Activated naive CD4-positive, alpha-beta T cell treated with anti-CD3 and anti-CD28 coated beads, Interleukin-2, amount 50 U/mL, for 24 hours (primary cell): ENCODE results near the gene RNF169.
"Not testable (repeated sequence)": the region's sequence is repeated elsewhere in the genome, so short reads cannot be mapped to it uniquely, and the experiment has no call there.

Experiments
- H3K27ac Mint-ChIP-seq: one replicate; pipeline ENCODE4 v1.8.0; 2021; ENCODE audit warnings: mild to moderate bottlenecking, mixed read lengths
- H3K27me3 Mint-ChIP-seq: one replicate; pipeline ENCODE4 v1.8.0; 2021; ENCODE audit warnings: mixed read lengths
- H3K36me3 Mint-ChIP-seq: one replicate; pipeline ENCODE4 v1.8.0; 2021; ENCODE audit warnings: mixed read lengths
- H3K4me1 Mint-ChIP-seq: one replicate; pipeline ENCODE4 v1.8.0; 2021; ENCODE audit warnings: mixed read lengths
- H3K4me3 Mint-ChIP-seq: one replicate; pipeline ENCODE4 v1.8.0; 2021; ENCODE audit warnings: mild to moderate bottlenecking, mixed read lengths
- H3K9me3 Mint-ChIP-seq: one replicate; pipeline ENCODE4 v1.8.0; 2021; ENCODE audit warnings: mixed read lengths

RNF169 gene

DNA sequence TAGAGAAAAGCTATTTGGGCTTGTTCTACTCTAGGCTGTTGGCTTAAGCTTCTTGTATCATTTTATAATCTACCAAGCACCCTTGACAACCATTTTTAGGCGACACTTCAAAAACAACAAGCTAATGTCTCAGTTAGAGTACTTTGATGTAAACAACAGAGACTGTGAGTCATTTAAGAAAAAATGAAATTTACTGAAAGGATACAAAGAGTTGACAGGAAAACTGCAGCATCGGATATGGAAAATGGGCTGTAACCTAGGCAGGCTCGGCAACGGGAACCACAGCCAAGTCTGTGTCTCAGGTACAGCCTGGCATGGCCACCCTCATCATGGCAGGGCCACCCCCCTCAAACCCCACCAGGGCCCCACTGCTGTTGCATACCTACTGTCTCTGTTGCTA is 4.4 kb upstream of the RNF169 start:
- Mint-ChIP-seq H3K9me3 (no peaks in the 10 kb centered on the region), H3K27ac (no peak overlapping the region), H3K36me3 (no peaks in the 10 kb centered on the region), H3K4me3 (no peak overlapping the region), H3K27me3 (no peaks in the 10 kb centered on the region), H3K4me1 (peaks cover 27% of the 10 kb centered on the region)

DNA sequence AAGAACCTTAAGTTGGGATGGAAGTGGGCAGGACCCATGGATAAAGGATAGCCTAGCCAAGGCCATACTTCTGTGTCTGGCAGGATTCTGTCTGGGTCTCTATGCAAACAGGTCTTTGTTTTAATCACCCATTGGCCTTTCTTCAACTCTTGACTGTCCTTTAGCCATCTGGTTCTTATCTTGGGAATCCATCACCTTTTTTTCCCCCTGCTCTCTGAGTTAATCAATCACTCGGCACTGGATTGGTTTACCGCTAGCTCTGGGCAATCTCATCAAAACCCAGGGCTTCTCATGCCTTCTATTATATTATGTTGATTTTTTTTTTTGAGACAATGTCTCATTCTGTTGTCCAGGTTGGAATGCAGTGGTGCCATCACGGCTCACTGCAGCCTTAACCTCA is 1.8 kb upstream of the RNF169 start:
- Mint-ChIP-seq H3K36me3 (no peaks in the 10 kb centered on the region), H3K4me3 (no peak overlapping the region), H3K27me3 (no peaks in the 10 kb centered on the region), H3K27ac (no peak overlapping the region), H3K4me1 (peaks cover 42% of the 10 kb centered on the region), H3K9me3 (no peaks in the 10 kb centered on the region)

GRCh38 chr11:74749127-74749964 is 697 bp downstream of the RNF169 start:
- Mint-ChIP-seq H3K4me3 (peak overlapping the region; percentile 93), H3K27me3 (no peaks in the 10 kb centered on the region), H3K9me3 (no peaks in the 10 kb centered on the region), H3K36me3 (peaks cover 1% of the 10 kb centered on the region), H3K27ac (peak overlapping the region; percentile 91), H3K4me1 (peaks cover 51% of the 10 kb centered on the region)

GRCh38 chr11:74749965-74750296 is 1.3 kb downstream of the RNF169 start:
- Mint-ChIP-seq H3K27ac (peak overlapping the region; percentile 91), H3K36me3 (peaks cover 1% of the 10 kb centered on the region), H3K4me3 (peak overlapping the region; percentile 93), H3K27me3 (no peaks in the 10 kb centered on the region), H3K4me1 (peaks cover 57% of the 10 kb centered on the region), H3K9me3 (no peaks in the 10 kb centered on the region)

DNA sequence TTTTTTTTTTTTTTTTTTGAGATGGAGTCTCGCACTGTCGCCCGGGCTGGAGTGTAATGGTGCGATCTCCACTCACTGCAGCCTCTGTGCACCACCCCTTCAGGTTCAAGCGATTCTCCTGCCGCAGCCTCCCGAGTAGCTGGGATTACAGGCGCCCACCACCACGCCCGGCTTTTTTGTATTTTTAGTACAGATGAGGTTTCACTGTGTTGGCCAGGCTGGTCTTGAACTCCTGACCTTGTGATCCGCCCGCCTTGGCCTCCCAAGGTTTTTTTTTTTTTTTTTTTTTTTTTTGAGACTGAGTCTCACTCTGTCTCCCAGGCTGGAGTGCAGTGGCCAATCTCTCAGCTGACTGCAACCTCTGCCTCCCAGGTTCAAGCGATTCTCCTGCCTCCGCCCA is 1.9 kb downstream of the RNF169 start:
- H3K4me1 Mint-ChIP-seq: peaks cover 63% of the 10 kb centered on the region
- H3K27me3 Mint-ChIP-seq, H3K36me3 Mint-ChIP-seq, H3K9me3 Mint-ChIP-seq, H3K27ac Mint-ChIP-seq: not testable (repeated sequence)
- peak overlapping the region; percentile 93 for H3K4me3 Mint-ChIP-seq

GRCh38 chr11:74751303-74751702 is 2.7 kb downstream of the RNF169 start:
- peaks cover 66% of the 10 kb centered on the region for H3K4me1 Mint-ChIP-seq
- H3K36me3 Mint-ChIP-seq: peaks cover 1% of the 10 kb centered on the region
- H3K4me3 Mint-ChIP-seq: peak overlapping the region; percentile 45
- no peak overlapping the region for H3K27ac Mint-ChIP-seq
- no peaks in the 10 kb centered on the region for H3K9me3 Mint-ChIP-seq
- no peaks in the 10 kb centered on the region for H3K27me3 Mint-ChIP-seq

DNA sequence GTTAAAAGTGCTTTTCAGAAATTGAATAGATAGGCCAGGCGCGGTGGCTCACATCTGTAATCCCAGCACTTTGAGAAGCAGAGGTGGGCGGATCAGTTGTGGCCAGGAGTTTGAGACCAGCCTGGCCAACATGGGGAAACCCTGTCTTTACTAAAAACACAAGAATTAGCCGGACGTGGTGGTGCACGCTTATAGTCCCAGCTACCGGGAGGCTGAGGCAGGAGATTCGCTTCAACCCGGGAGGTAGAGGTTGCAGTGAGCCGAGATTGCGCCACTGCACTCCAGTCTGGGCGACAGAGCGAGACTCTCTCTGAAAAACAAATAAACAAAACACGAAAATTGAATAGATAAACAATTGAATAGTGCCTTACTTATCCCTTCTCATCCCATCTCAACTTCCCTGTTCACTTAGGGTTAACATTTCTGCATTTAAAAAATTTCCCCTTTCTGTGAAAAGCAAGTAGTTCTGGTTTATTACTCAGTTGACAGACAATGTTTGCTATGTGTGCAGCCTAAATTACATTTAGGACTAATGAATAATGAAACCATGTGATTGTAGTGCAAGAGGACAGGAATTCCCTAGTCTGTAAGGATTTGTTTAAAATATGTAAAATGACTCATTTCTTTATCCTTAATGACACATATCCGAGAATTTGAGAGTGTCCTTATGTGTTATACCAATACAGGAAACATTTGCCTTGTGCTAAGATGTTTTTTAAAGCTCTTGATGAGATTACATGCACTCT is 6.0 kb downstream of the RNF169 start:
- H3K4me1 Mint-ChIP-seq: peaks cover 42% of the 10 kb centered on the region

GRCh38 chr11:74755395-74755995 is 6.8 kb downstream of the RNF169 start:
- Mint-ChIP-seq H3K36me3 (peaks cover 5% of the 10 kb centered on the region), H3K27me3 (no peaks in the 10 kb centered on the region), H3K4me1 (peaks cover 34% of the 10 kb centered on the region), H3K9me3 (no peaks in the 10 kb centered on the region), H3K4me3 (no peak overlapping the region), H3K27ac (no peak overlapping the region)

More for the DNA sequence above, 6.0 kb downstream of the RNF169 start:
- Mint-ChIP-seq H3K27me3 (no peaks in the 10 kb centered on the region), H3K27ac (no peak overlapping the region), H3K4me3 (no peak overlapping the region), H3K36me3 (peaks cover 5% of the 10 kb centered on the region), H3K9me3 (no peaks in the 10 kb centered on the region)

DNA sequence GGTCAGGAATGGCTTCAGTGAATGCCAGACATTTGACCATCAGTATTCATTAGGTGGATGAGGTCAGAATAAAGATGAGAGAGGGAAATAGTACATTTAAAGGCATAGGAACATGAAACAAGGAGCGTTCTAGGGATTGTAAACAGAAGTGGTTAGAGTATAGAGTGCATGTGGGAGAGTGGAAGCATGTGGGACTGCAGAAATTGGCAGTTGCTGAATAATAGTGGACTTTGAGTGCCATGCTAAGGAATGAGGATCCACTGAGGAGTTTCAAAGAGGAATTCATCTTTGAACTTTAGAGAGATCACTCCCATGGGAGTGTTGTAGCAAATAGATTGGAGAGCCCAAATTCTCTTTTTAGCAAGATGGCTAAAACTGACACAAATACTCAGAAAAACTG is 7.9 kb downstream of the RNF169 start:
- Mint-ChIP-seq H3K4me1 (peaks cover 27% of the 10 kb centered on the region), H3K27me3 (no peaks in the 10 kb centered on the region), H3K4me3 (no peak overlapping the region), H3K9me3 (no peaks in the 10 kb centered on the region), H3K27ac (no peak overlapping the region), H3K36me3 (peaks cover 5% of the 10 kb centered on the region)

DNA sequence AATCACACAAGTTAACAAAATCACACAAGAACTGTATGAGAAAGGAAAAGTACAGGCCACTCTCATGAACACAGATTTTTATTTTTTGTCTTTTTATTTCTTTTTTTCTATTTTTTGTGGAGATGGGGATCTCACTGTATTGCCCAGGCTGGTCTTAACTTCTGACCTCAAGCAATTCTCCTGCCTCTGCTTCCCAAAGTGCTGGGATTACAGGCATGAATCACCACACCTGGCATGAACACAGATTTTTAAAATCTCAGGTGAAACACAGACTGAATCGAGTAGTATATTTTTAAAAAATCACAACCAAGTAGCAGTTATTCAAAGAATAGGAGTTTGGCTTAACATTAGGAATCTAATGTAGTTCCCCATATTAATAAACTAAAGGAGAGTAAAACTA is 18.3 kb downstream of the RNF169 start:
- Mint-ChIP-seq H3K9me3 (peaks cover 6% of the 10 kb centered on the region), H3K36me3 (peaks cover 20% of the 10 kb centered on the region), H3K4me1 (peaks cover 44% of the 10 kb centered on the region), H3K27me3 (no peaks in the 10 kb centered on the region), H3K27ac (no peak overlapping the region), H3K4me3 (no peak overlapping the region)

DNA sequence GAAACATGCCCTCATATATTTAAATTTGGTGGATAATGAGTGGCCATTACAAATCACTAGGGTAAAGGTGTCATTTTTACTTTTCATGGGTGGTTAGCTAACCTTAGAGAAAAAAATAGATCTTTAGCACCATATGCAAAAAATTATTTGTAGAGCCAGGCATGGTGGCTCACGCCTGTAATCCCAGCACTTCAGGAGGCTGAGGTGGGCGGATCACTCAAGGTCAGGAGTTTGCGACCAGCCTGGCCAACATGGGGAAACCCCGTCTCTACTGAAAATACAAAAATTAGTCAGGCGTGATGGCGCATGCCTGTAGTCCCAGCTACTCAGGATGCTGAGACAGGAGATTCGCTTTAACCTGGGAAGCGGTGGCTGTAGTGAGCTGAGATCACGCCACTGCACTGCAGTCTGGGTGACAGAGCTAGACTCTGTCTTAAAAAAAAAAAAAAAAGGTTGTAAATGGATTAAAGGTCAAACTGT is 19.6 kb downstream of the RNF169 start:
- not testable (repeated sequence) for H3K27ac Mint-ChIP-seq

DNA sequence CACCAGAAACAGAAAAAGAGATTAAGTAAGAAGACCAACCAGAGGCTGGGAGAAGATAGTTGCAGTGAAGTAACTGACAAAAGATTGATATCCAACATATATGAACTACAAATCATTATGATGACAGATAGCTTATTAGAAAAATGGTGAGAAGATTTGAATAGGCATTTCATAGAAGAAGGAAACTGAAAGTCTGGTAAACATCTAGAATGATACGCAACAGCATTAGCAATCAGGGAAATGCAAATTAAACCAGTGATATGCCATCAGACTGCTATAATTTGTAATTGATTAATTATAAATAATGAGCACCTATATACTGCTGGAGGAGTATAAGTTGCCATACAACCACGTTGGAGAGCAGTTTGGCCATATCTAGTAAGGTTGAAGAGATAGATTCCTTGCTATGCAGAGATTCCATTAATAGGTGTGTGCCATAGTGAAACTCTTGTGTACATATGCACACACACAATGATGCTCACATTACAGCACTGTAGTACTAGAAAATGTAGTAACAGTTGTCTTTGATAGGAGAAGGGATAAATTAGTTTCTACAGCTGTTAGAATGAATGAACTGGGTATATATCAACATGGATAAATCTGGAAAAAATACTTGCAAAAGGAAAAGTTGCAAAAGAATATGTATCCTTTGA is 20.5 kb downstream of the RNF169 start:
- Mint-ChIP-seq H3K4me3 (no peak overlapping the region), H3K4me1 (peaks cover 37% of the 10 kb centered on the region), H3K9me3 (no peaks in the 10 kb centered on the region), H3K27ac (no peak overlapping the region), H3K27me3 (no peaks in the 10 kb centered on the region), H3K36me3 (peaks cover 5% of the 10 kb centered on the region)

More for the DNA sequence above, 19.6 kb downstream of the RNF169 start:
- peaks cover 10% of the 10 kb centered on the region for H3K36me3 Mint-ChIP-seq
- H3K4me1 Mint-ChIP-seq: peaks cover 41% of the 10 kb centered on the region
- not testable (repeated sequence) for H3K9me3 Mint-ChIP-seq, H3K27me3 Mint-ChIP-seq, H3K4me3 Mint-ChIP-seq

GRCh38 chr11:74770456-74770855 is 21.8 kb downstream of the RNF169 start:
- no peak overlapping the region for H3K27ac Mint-ChIP-seq
- H3K4me3 Mint-ChIP-seq: no peak overlapping the region
- H3K4me1 Mint-ChIP-seq: peaks cover 45% of the 10 kb centered on the region
- H3K36me3 Mint-ChIP-seq: peaks cover 4% of the 10 kb centered on the region
- H3K9me3 Mint-ChIP-seq: no peaks in the 10 kb centered on the region
- no peaks in the 10 kb centered on the region for H3K27me3 Mint-ChIP-seq

GRCh38 chr11:74771139-74771538 is 22.5 kb downstream of the RNF169 start:
- Mint-ChIP-seq H3K4me1 (peaks cover 52% of the 10 kb centered on the region), H3K9me3 (no peaks in the 10 kb centered on the region), H3K4me3 (no peak overlapping the region)

DNA sequence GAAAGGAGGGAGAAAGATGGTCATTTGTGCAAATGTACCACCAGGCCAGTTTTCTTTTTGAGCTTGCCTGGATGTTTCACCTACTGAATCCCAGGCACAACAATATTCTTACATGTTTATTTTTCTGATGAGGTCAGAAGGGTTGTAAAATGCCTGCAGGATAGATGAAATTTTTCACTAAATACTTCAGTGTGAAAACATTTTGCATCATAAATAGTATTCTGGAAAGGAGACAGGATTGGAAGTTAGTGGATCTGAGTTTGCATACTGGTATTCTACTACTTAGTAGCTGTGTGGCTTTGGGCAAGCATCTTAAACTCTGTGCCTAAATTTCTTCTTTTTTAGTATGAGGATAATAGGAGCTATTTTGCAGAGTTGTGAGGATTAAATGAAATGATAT is 24.8 kb downstream of the RNF169 start:
- H3K4me1 Mint-ChIP-seq: peaks cover 62% of the 10 kb centered on the region
- no peaks in the 10 kb centered on the region for H3K27me3 Mint-ChIP-seq
- no peaks in the 10 kb centered on the region for H3K9me3 Mint-ChIP-seq
- H3K4me3 Mint-ChIP-seq: no peak overlapping the region
- H3K27ac Mint-ChIP-seq: no peak overlapping the region
- peaks cover 10% of the 10 kb centered on the region for H3K36me3 Mint-ChIP-seq

More at GRCh38 chr11:74771139-74771538, 22.5 kb downstream of the RNF169 start:
- no peaks in the 10 kb centered on the region for H3K27me3 Mint-ChIP-seq
- H3K36me3 Mint-ChIP-seq: peaks cover 4% of the 10 kb centered on the region
- H3K27ac Mint-ChIP-seq: no peak overlapping the region
